GM21515 (cell line): ENCODE data around the gene GPS2.

ENCODE experiments used
- ATAC-seq: cut with Tn5 transposase; IDR thresholded peaks from one replicate; pipeline ENCODE4 v1.9.1; 2021; ENCODE audit not compliant: unreplicated experiment

Gene GPS2, protein sequence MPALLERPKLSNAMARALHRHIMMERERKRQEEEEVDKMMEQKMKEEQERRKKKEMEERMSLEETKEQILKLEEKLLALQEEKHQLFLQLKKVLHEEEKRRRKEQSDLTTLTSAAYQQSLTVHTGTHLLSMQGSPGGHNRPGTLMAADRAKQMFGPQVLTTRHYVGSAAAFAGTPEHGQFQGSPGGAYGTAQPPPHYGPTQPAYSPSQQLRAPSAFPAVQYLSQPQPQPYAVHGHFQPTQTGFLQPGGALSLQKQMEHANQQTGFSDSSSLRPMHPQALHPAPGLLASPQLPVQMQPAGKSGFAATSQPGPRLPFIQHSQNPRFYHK

DNA sequence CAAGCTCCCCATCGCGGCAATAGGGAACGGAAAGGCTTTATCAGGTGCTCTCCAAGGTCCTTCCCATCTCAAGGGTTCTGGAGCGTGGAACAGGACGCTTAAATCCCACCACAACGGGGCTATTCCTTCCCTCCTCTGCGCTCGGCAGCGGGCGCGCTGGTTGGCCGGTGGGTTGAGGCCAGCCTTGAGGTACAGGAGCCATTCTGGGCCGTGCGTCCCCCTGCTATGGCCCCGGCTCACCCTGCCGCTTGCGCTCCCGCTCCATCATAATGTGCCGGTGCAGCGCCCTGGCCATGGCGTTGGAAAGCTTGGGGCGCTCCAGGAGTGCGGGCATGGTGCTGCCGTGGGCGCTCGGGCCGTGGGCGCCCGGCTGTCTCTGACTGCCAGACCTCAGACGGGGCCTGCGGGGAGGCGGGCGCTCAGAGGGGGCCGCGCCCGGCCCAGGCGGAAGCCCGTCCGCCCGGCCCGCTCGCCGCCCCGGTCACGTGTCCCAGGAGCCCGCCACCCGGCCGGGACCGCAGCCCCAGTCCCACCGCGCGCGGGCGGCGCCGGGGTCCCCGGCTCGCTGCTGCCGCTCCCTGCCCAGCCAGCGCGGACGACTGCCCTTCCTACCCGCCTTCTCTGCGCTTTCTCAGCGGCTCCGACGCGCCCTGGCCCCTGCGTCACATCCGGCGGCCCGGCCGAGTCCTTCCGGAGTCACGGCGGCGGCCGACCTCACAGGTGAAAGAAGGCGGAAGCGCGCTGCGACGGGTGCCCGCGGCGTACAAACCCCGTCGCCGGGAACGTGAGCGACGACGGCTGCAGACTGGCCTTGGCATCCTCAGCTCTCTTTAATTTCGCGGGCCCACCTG lies at the start of gene GPS2:
TSS of gene GPS2 (minus strand) at position 642 of the 851 bp plus-strand sequence. CDS start at position 334, 308 bp downstream.
- peak; percentile 68 for ATAC-seq

DNA sequence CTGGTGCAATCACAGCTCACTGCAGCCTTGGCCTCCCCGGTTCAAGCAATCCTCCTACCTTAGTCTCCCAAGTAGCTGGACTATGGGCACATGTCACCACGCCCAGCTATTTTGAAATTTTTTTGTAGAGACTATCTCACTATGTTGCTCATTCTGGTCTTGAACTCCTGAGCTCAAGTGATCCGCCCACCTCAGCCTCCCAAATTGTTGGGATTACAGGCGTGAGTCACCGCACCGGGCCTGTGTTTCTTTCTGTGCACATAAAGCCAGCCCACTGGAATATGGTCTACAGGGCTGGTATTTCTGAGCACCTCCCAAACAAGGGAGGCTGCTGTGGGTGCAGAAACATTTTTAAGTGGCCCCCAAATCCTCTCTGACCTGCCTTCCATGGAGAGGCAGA lies 48.2 kb upstream of the GPS2 start:
- no peak for ATAC-seq

DNA sequence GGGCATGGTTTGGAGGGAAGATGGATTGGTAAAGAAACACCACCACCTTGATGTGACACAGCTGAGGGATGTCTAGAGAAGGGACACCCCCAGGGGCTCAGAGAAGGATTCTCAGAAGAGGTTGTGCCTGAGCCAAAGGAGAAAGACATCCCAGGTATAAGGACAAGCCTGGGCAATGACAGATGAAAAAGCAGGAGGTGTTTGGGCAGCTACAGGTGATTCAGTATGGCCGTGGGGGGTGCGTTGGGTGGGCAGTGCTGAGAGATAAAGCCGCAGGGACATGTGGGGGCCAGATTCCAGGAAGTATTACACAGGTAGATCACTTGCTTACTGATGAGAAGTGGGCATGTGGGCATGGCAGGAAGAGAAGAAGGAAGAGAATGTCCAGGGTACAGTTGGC lies 46.7 kb upstream of the GPS2 start:
- no peak for ATAC-seq

DNA sequence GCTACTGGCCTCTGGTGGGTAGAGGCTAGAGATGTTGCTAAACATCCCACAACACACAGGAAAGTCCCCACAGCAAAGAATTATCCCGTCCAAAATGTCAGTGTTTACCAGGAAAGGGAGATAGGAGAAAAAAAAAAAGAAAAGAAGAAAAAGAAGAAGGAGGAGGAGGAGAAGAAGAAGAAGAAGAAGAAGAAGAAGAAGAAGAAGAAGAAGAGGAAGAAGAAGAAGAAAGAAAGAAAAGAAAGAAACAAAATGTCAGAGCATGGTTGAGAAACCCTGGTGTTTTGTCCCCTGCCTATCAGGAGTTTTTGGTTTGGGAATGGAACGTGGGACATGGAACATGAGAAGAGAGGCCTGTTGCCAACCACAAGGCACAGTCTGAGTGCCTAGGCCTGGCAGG lies 42.2 kb upstream of the GPS2 start:
- no peak for ATAC-seq

DNA sequence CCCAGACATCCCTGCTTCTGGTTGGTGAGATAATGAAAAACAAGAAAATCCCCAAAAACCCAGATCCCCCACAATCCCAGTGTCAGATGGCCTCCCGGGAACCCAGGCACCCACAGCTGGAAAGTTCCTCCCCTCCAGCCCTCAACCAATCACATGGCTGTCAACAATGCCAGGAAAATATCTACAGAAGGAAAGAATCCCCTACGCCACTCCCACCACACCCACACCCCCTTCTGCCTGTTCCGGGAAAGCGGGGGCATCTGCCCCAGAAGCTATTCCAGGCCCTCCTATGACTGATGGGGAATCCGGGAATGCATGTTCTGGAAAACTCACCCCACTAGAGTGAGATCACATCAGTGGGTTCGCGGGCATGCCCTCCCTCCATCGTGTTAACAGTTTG lies 41.6 kb upstream of the GPS2 start:
- no peak for ATAC-seq

DNA sequence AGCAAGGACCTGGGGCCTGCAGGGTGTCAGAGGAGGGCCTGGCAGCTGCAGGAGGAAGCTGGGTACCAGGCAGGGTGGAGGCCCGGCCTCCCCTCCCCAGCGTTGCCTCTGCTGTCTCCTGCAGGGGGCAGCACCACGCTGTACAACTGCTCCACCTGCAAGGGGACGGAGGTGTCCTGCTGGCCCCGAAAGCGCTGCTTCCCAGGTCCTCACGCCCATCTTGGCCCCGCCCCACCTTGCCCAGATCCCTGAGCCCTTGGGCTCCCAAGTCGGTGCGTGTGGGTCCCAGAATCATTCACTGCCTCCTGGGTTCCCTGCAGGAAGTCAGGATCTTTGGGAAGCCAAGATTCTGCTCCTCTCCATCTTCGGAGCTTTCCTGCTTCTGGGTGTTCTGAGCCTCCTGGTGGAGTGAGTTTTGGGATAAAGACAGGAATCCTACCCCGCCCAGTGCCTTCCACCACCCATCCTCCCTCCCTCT lies 41.0 kb upstream of the GPS2 start:
- no peak for ATAC-seq

DNA sequence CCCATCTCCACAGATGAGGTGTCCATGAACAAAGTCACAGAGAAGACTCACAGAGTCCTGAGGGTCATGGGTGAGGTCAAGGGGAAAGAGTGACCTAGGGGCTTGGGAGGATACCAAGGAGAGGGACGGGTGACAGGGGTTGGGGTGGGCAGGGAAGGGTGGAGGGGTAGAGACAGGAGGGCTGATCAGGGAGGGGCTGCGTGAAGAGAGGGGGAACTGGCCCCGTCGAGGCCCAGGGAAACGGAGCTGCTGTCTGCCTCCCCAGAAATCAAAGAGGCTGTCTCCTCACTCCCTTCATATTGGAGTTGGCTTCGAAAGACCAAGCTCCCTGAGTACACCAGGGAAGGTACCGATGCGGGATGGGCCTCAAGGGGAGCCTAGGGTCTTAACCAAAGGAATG lies 40.4 kb upstream of the GPS2 start:
- ATAC-seq: no peak

DNA sequence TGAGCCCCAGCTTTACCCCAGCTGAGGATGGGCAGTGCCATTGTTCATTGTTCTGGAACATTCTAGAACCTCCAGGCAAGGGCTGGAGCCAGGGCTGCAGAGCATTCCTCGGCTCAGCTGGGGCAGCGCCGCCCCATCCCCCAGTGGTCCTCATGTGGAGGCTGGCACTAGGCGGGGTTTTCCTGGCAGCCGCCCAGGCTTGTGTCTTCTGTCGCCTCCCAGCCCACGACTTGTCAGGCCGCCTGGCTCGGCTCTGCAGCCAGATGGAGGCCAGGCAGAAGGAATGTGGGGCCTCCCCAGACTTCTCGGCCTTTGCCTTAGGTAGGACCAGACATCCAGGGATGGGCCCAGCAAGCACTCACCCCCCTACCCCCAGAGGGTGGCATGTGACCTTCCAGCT lies 39.9 kb upstream of the GPS2 start, which contains the start of gene TMEM95:
TSS of gene TMEM95 (plus strand) at position 104 of the 400 bp plus-strand sequence. CDS start at position 153, 49 bp downstream.
- ATAC-seq: no peak

DNA sequence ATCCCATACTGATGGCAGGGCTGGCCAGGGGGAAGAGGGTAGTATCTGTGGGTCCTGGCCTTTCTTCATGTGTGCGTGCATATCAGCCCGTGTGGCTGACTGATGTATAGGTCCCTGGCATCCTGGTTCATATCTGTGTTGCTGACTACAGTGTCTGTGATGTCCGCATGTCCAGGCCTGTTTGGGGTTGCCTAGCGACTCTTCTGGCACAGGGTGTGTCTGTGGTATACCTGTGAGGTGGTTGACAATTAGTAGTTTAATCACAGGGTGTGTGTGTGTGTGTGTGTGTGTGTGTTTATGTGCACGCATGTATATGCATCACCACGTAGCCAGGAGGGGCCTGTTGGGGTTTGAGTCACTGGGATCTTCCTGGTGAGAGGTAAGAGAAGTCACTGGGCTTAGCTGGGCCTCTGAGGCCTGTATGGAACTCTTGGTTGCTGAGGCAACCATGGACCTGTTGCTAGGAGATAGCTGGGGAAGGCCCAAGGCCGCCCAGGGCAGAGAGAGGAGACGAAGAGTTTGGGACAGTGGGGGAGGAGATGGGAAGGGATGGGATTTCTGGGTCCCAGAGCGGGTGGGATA lies 39.2 kb upstream of the GPS2 start:
- ATAC-seq: no peak

DNA sequence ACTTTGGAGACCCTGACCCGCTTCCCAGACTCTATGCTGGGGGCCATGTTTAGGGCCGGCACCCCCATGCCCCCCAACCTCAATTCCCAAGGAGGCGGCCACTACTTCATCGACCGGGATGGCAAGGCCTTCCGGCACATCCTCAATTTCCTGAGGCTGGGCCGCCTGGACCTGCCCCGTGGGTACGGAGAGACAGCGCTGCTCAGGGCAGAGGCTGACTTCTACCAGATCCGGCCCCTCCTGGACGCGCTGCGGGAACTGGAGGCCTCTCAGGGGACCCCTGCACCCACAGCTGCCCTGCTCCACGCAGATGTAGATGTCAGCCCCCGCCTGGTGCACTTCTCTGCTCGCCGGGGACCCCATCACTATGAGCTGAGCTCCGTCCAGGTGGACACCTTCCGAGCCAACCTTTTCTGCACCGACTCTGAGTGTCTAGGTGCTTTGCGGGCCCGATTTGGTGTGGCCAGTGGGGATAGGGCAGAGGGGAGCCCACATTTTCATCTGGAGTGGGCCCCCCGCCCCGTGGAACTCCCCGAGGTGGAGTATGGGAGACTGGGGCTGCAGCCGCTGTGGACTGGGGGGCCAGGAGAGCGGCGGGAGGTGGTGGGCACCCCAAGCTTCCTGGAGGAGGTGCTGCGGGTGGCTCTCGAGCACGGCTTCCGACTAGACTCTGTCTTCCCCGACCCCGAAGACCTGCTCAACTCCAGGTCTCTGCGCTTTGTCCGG lies 37.9 kb upstream of the GPS2 start:
- ATAC-seq: no peak

DNA sequence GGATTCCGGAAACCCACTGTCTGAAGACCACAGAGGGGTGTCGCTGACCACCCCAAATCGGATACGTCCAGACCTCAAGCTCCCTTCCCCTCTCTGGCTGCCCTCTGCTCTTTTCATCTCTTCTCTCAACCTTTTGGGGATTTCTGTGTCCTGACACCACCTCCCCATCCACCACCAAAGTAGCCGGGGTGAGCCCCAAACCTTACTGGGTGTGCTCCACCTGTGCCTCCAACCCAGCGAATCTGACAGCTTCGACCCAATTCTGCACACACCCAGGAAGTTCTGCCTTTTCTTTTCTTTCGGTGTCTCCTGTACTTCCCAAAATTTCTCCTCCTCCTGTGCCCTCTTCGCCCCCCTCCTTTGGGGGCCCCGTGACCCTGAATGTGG lies 37.3 kb upstream of the GPS2 start:
- no peak for ATAC-seq

DNA sequence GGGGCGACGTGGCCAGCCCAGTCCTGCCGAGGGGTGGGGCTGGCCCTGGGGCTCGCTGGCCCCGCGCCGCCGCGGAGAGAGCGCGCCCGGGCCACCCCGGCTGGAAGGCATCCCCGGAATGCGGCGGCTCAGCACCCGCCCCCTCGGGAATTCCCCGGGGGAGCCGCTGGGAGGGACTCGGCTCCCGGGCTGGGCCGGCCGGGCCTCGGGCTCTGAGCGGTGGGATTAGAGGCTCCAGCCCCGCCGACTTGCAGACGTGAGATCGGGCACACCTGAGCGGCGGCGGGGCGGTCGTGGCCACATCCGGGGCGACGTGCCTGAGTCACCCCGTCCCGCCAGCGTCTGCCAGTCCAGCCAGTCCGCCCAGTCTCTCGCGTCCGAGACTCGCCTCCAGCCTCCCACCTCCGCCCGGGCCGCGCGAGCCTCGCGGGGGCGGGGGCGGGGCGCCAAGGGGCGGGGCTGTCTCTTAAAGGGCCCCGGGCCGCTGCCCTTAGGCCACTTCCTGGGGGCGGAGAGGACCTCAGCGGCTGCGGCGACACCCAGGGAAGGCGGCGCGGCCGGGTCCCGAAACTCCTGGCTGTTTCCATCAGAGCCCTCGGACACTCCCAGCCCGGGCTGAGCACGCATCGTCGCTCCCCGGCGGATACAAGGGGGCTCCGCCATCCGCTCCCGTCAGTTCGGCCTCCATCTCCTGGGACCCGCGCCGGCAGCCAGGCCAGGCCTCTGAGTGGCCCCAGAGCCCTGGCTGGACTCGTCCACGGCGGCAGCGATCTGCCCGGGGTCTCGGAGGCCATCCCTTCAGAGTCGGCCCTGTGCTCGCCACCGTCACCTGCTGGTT lies 36.7 kb upstream of the GPS2 start, which contains the start of gene KCTD11:
TSS of gene KCTD11 (plus strand) at position 498 of the 838 bp plus-strand sequence.
- peak; percentile 51 for ATAC-seq

DNA sequence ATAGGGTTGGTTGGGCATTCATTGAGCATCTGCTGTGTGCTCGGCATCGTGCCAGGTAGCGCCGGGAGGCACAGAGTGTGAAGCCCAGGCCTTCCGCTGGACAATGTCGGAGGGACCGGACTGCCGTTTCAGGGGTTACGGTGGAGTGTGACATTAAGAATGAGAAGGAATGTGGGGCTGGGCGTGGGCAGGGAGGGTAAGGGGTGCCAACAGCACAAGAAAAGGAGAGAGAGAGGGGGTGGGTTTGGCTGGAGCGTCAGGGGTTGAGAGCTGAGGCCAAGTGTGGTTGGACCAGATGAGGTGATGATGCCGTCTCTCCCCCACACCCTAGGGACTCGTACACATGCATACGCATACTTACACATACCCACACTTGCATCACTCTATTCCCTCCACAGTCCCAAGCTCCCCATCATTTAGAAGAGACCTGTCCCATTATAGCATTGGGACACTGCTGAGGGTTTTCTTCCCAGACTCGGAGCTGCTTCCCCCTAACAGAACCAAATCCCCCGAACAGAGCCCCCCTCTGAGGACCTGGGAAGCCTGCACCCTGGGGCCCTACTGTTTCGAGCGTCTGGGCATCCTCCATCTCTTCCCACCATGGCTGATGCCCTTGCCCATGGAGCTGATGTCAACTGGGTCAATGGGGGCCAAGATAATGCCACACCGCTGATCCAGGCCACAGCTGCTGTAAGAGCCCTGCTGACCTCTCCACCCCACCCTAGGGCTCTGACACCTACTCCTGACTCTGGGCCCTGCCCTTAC lies 33.5 kb upstream of the GPS2 start:
- ATAC-seq: no peak

DNA sequence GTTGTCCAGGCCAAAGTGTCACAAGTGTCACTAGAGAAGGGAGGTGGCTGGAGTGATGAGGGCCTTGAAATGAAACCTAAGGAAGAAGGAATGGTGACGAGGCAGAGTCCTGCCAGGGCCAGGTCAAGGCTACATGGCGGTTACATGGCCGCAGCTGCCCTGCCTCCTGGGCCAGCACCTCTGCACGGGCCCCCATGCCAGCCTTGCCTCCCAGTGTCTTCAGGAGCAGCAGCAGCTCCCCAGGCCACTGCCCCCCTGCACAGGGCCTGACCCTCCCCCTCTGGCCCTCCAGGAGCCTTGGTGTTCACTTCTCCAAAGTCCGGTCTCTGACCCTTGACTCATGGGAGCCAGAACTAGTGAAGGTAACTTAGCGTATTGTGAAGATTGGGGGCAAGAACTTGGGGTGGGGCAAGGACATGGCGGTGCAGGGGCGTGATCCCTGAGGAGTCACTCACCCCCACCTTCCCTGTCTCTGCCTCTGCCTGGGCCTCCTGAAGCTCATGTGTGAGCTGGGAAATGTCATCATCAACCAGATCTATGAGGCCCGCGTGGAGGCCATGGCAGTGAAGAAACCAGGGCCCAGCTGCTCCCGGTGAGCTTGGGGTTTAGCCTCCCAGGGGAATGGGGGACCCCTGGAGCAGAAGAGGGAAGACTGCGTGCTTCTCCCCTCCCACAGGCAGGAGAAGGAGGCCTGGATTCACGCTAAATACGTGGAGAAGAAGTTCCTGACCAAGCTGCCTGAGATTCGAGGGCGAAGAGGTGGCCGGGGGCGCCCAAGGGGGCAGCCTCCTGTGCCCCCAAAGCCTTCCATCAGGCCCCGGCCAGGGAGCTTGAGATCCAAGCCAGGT lies 32.7 kb upstream of the GPS2 start:
- no peak for ATAC-seq

DNA sequence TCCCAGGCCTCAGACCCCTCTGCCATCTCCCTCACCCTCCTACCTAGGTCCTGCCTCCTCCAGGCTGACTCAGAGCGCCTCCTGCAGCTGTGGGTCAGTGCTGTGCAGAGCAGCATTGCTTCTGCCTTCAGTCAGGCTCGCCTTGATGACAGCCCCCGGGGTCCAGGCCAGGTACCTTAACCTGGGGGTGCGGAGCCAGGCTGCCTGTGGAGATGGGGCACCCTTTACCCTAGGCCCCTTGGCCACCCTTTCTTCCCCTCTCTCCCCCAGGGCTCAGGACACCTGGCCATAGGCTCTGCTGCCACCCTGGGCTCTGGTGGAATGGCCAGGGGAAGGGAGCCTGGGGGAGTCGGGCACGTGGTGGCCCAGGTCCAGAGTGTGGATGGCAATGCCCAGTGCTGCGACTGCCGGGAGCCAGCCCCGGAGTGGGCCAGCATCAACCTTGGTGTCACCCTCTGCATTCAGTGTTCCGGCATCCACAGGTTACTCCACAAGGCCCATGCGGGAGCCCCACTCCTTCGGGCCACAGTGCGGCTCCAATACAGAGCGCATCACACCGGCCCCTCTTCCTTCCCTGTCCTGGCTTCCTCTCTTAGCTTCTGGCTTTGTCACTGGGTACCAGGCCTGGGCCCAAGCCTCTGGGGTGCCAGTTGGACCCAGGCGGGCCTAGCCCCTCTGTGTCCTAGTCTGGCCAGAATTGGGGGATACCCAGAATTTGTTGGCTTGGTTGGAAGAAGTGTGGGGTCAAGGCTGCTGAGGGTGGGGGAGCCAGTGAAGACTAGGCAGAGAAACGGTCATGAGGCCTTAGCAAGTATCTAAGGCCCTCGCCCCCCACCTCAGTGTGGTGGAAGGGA lies 31.8 kb upstream of the GPS2 start:
- ATAC-seq: no peak

DNA sequence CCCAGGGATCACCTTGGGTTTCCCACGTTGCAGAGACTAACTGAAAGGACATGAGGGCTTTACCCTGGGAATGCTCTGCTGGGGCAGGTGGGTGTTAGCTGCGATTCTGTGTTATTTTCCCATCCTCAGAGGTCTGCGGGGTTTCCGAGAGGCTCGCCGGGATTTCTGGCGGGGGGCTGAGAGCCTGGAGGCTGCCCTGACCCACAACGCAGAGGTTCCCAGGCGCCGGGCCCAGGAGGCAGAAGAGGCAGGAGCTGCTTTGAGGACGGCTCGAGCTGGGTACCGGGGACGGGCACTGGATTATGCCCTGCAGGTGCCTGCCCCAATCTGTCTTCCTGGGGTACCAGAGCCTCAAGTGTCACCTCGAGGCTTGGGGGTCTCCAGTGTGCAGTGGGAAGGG lies 28.1 kb upstream of the GPS2 start:
- no peak for ATAC-seq

DNA sequence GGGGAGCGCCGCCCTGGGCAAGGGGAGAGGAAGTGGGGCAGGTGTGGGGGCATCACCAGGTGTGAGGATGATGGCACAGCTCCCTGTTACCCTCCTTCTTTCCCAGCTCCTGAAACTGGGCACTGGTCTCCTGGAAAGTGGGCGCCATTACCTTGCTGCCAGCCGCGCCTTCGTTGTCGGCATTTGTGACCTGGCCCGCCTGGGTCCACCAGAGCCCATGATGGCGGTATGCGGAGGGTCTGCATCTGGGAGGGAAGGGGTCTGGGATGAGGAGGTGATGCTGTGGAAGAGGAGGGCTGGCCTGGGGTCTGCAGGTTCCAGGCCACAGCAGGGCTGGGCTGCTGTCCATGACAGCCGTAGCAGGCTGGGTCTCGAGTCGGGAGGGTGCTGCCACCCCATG lies 26.7 kb upstream of the GPS2 start:
- ATAC-seq: no peak

DNA sequence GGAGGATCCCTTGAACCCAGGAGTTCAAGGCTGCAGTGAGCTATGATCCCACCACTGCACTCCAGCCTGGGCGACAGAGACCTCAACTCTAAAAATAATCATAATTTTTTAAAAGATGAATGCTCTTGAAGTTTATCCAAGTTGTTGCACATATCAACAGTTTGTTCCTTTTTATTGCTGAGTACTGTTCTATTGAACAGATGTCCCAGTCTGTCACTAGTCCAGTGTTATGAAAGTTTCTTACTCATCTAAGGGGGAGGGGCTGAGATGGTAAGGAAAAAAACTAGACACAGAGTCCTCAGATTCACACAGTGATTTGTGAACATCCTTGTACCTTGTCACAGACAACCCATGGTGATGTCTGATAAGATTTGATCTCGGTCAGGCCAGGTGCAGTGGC lies 25.0 kb upstream of the GPS2 start:
- ATAC-seq: no peak
